Karpas-422 (cell line): ENCODE measurements around the gene ZNF580. TPM values are rescaled to one million over a fixed set of nuclear protein-coding genes. Genes with fewer than 3 reads are reported as not detected.

Source experiments
- DNase-seq: peaks from one replicate; pipeline ENCODE4 v3.0.0-alpha.2; 2015
- H2AFZ ChIP-seq: fragments of 200-600 bp; sonication (generic); 2 replicates; pipeline ENCODE4 v1.6.1; 2014; ENCODE audit warnings: antibody characterized with exemption, low read length, mixed read lengths
- H3K27ac ChIP-seq: fragments of 200-600 bp; sonication (generic); 2 replicates; pipeline ENCODE4 v1.5.1; 2014; ENCODE audit warnings: mild to moderate bottlenecking, low read length, moderate library complexity
- H3K27me3 ChIP-seq: fragments of 200-600 bp; sonication (generic); 2 replicates; pipeline ENCODE4 v1.6.1; 2014; ENCODE audit warnings: low read length, mixed read lengths
- H3K36me3 ChIP-seq: fragments of 200-600 bp; sonication (generic); 2 replicates; pipeline ENCODE4 v1.6.1; 2014; ENCODE audit warnings: low read length, mixed read lengths; ENCODE audit not compliant: insufficient read depth
- H3K4me1 ChIP-seq: fragments of 200-600 bp; sonication (generic); 2 replicates; pipeline ENCODE4 v1.6.1; 2014; ENCODE audit warnings: mild to moderate bottlenecking, low read length, mixed read lengths
- H3K4me2 ChIP-seq: fragments of 200-600 bp; sonication (generic); 2 replicates; pipeline ENCODE4 v1.6.1; 2014; ENCODE audit warnings: low read length, low read depth, mild to moderate bottlenecking; ENCODE audit not compliant: poor library complexity, severe bottlenecking
- H3K4me3 ChIP-seq: fragments of 200-600 bp; sonication (generic); 2 replicates; pipeline ENCODE4 v1.5.1; 2014; ENCODE audit warnings: mild to moderate bottlenecking, antibody characterized with exemption, low read length, mixed read lengths
- H3K79me2 ChIP-seq: fragments of 200-600 bp; sonication (generic); 2 replicates; pipeline ENCODE4 v1.6.1; 2014; ENCODE audit warnings: mild to moderate bottlenecking, low read length, mixed read lengths
- H3K9ac ChIP-seq: fragments of 200-600 bp; sonication (generic); 2 replicates; pipeline ENCODE4 v1.6.0; 2014; ENCODE audit warnings: low read length
- H3K9me2 ChIP-seq: fragments of 200-600 bp; sonication (generic), shearing (Covaris generic); replicated peaks from 2 replicates; pipeline ENCODE4 v1.6.0; 2014; ENCODE audit warnings: mild to moderate bottlenecking, low read length, moderate library complexity; ENCODE audit not compliant: insufficient read depth
- H3K9me3 ChIP-seq: fragments of 300-700, 200-600 bp; sonication (generic); 2 replicates; pipeline ENCODE4 v1.6.1; 2014; ENCODE audit warnings: low read length, mixed read lengths
- H4K20me1 ChIP-seq: fragments of 200-600 bp; sonication (generic); 2 replicates; pipeline ENCODE4 v1.6.1; 2014; ENCODE audit warnings: mild to moderate bottlenecking, antibody characterized with exemption, low read length, low read depth; ENCODE audit not compliant: insufficient read depth
- total RNA-seq: library from RNA; depleted of rRNA; stranded (reverse); fragments of >200 nt; shearing (Covaris generic); gene quantifications from 2 replicates; pipeline ENCODE4 v1.2.3, GENCODE V29; 2014; ENCODE audit warnings: low replicate concordance

ZNF580 gene
- total RNA-seq, 1 experiment from 2014 or later, result 47.5 TPM

GRCh38 chr19:55611300-55611982 is 29.4 kb upstream of the ZNF580 start:
- Histone ChIP-seq H3K4me1 (peaks cover 15% of the 10 kb centered on the region), H3K36me3 (peaks cover 24% of the 10 kb centered on the region), H3K4me2 (no peak overlapping the region), H2AFZ (no peak overlapping the region), H3K4me3 (no peak overlapping the region), H3K9ac (no peak overlapping the region), H3K27me3 (no peaks in the 10 kb centered on the region), H3K9me2 (no peaks in the 10 kb centered on the region), H3K27ac (no peak overlapping the region), H3K9me3 (no peaks in the 10 kb centered on the region), H3K79me2 (peaks cover 64% of the 10 kb centered on the region), H4K20me1 (peaks cover 18% of the 10 kb centered on the region)
- no peak for DNase-seq

- Histone ChIP-seq H3K9ac (no peak overlapping the region), H3K4me2 (no peak overlapping the region), H2AFZ (no peak overlapping the region), H3K9me3 (no peaks in the 10 kb centered on the region), H3K36me3 (peaks cover 18% of the 10 kb centered on the region), H3K27me3 (no peaks in the 10 kb centered on the region), H3K79me2 (peaks cover 58% of the 10 kb centered on the region), H3K27ac (no peak overlapping the region), H3K4me3 (no peak overlapping the region), H3K4me1 (peaks cover 8% of the 10 kb centered on the region), H3K9me2 (no peaks in the 10 kb centered on the region), H4K20me1 (peaks cover 18% of the 10 kb centered on the region)
- DNase-seq, result no peak
Measured at GRCh38 chr19:55611983-55612645, 28.7 kb upstream of the ZNF580 start.

GRCh38 chr19:55613396-55613795 is 27.4 kb upstream of the ZNF580 start:
- Histone ChIP-seq H3K27ac (no peak overlapping the region), H3K27me3 (no peaks in the 10 kb centered on the region), H3K9ac (no peak overlapping the region), H3K9me2 (no peaks in the 10 kb centered on the region), H3K4me1 (peaks cover 7% of the 10 kb centered on the region; the same call in 1 of the 2 replicates), H3K36me3 (peaks cover 17% of the 10 kb centered on the region), H3K9me3 (no peaks in the 10 kb centered on the region), H3K4me3 (no peak overlapping the region), H3K79me2 (peaks cover 46% of the 10 kb centered on the region), H3K4me2 (no peak overlapping the region), H4K20me1 (peaks cover 18% of the 10 kb centered on the region), H2AFZ (no peak overlapping the region)
- no peak for DNase-seq

GRCh38 chr19:55613930-55614710 is 26.7 kb upstream of the ZNF580 start:
- DNase-seq, result no peak
- no peaks in the 10 kb centered on the region for H3K9me2 ChIP-seq
- no peak overlapping the region for H3K4me3 ChIP-seq
- no peaks in the 10 kb centered on the region for H3K9me3 ChIP-seq
- no peak overlapping the region for H2AFZ ChIP-seq
- H3K27ac ChIP-seq, result no peak overlapping the region
- peaks cover 10% of the 10 kb centered on the region for H3K36me3 ChIP-seq
- peaks cover 7% of the 10 kb centered on the region; the same call in 1 of the 2 replicates for H3K4me1 ChIP-seq
- peaks cover 39% of the 10 kb centered on the region for H3K79me2 ChIP-seq
- peaks cover 18% of the 10 kb centered on the region for H4K20me1 ChIP-seq
- H3K27me3 ChIP-seq, result no peaks in the 10 kb centered on the region
- no peak overlapping the region for H3K4me2 ChIP-seq
- H3K9ac ChIP-seq, result no peak overlapping the region

- H2AFZ ChIP-seq, result no peak overlapping the region
- H3K79me2 ChIP-seq, result peaks cover 31% of the 10 kb centered on the region
- peaks cover 12% of the 10 kb centered on the region for H4K20me1 ChIP-seq
- H3K9me2 ChIP-seq, result no peaks in the 10 kb centered on the region
- no peaks in the 10 kb centered on the region for H3K27me3 ChIP-seq
- no peak overlapping the region for H3K9ac ChIP-seq
- no peak overlapping the region for H3K27ac ChIP-seq
- H3K9me3 ChIP-seq, result no peaks in the 10 kb centered on the region
- H3K4me1 ChIP-seq, result peaks cover 14% of the 10 kb centered on the region
- no peak overlapping the region for H3K4me2 ChIP-seq
- no peak for DNase-seq
- peaks cover 5% of the 10 kb centered on the region; the same call in 1 of the 2 replicates for H3K36me3 ChIP-seq
- no peak overlapping the region for H3K4me3 ChIP-seq
Measured at GRCh38 chr19:55614711-55615542, 25.9 kb upstream of the ZNF580 start.

- H3K4me3 ChIP-seq, result no peak overlapping the region
- peaks cover 24% of the 10 kb centered on the region for H3K79me2 ChIP-seq
- H3K27ac ChIP-seq, result no peak overlapping the region
- H3K27me3 ChIP-seq, result no peaks in the 10 kb centered on the region
- peaks cover 20% of the 10 kb centered on the region for H3K4me1 ChIP-seq
- H3K9ac ChIP-seq, result no peak overlapping the region
- peaks cover 3% of the 10 kb centered on the region; the same call in 1 of the 2 replicates for H3K36me3 ChIP-seq
- no peak overlapping the region for H2AFZ ChIP-seq
- H4K20me1 ChIP-seq, result peaks cover 8% of the 10 kb centered on the region
- H3K9me3 ChIP-seq, result no peaks in the 10 kb centered on the region
- H3K4me2 ChIP-seq, result no peak overlapping the region
- no peak for DNase-seq
- no peaks in the 10 kb centered on the region for H3K9me2 ChIP-seq
Measured at GRCh38 chr19:55615543-55616394, 25.0 kb upstream of the ZNF580 start.

- Histone ChIP-seq H4K20me1 (peaks cover 5% of the 10 kb centered on the region; the same call in 1 of the 2 replicates), H3K79me2 (peaks cover 17% of the 10 kb centered on the region), H2AFZ (no peak overlapping the region), H3K9me3 (no peaks in the 10 kb centered on the region), H3K36me3 (peaks cover 3% of the 10 kb centered on the region; the same call in 1 of the 2 replicates), H3K4me3 (no peak overlapping the region), H3K4me1 (peaks cover 18% of the 10 kb centered on the region), H3K4me2 (no peak overlapping the region), H3K9me2 (no peaks in the 10 kb centered on the region), H3K27ac (no peak overlapping the region), H3K27me3 (no peaks in the 10 kb centered on the region), H3K9ac (no peak overlapping the region)
- DNase-seq, result no peak
Measured at GRCh38 chr19:55616395-55616875, 24.4 kb upstream of the ZNF580 start.
